ENCODE data around the gene CRISPLD2.

DNA sequence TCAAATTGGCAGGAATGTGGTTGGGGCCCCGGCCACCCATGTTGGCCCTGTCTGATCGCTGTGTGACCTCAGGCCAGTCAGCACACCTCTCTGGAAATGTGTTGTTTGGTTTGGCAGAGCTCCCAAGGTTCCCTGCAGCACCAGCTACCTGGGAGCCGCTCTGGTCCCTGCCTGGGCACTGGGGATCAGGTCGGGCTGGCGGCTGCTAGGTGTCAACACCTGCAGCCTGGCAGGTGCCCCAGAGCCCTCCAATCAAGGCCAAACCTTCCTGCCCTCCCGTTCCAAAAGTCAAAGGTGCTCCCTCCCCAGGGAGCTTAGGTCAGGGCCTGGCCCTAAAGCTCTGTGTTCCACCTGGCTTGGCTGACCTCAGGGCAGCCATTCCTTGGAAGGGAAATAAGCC is 135.6 kb downstream of the CRISPLD2 start:
- TF ChIP-seq, protein P1, sequence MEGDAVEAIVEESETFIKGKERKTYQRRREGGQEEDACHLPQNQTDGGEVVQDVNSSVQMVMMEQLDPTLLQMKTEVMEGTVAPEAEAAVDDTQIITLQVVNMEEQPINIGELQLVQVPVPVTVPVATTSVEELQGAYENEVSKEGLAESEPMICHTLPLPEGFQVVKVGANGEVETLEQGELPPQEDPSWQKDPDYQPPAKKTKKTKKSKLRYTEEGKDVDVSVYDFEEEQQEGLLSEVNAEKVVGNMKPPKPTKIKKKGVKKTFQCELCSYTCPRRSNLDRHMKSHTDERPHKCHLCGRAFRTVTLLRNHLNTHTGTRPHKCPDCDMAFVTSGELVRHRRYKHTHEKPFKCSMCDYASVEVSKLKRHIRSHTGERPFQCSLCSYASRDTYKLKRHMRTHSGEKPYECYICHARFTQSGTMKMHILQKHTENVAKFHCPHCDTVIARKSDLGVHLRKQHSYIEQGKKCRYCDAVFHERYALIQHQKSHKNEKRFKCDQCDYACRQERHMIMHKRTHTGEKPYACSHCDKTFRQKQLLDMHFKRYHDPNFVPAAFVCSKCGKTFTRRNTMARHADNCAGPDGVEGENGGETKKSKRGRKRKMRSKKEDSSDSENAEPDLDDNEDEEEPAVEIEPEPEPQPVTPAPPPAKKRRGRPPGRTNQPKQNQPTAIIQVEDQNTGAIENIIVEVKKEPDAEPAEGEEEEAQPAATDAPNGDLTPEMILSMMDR (conservative IDR thresholded peaks at IDR 0.05 in 1 of 2, IDR thresholded peaks at IDR 0.05 in 1 of 2; ENCODE audit: low read depth in 1 of 2, low read length in 2 of 2), result no peak
- TF ChIP-seq EZH2 (IDR thresholded peaks at IDR 0.05; ENCODE audit: low read length, missing control alignments), result no peak
